Body of pancreas (tissue), 4 donors: ENCODE measurements around the gene SH3GL3. TPM values are rescaled to one million over a fixed set of nuclear protein-coding genes. Genes with fewer than 3 reads are reported as not detected.

Experiments
- ATAC-seq: fragments of 150-250 bp; one replicate; pipeline ENCODE4 v1.9.1; 2016
- DNase-seq, 4 donors: peaks; one replicate each; pipeline ENCODE4 v3.0.0-alpha.2; 2019
- H3K27ac ChIP-seq, 4 donors: fragments of 200-600 bp; sonication (generic); 1 replicate in 3 of 4; 2 replicates in 1 of 4; pipeline versions ENCODE4 v1.5.1 to v1.6.1; 2016 to 2019; ENCODE audit warnings: mild to moderate bottlenecking in 1 of 4, mixed read lengths in 1 of 4, moderate library complexity in 1 of 4
- H3K27me3 ChIP-seq, 2 donors: fragments of 200-600 bp; sonication (generic); one replicate each; pipeline ENCODE4 v1.6.0; 2016; ENCODE audit warnings: mild to moderate bottlenecking in 1 of 2
- H3K36me3 ChIP-seq, 2 donors: fragments of 200-600 bp; sonication (generic); replicated peaks in 1 of 2; 2 replicates each; pipeline ENCODE4 v1.5.1; 2016; ENCODE audit warnings: low read depth in 2 of 2; ENCODE audit not compliant: insufficient read depth in 1 of 2
- H3K4me1 ChIP-seq: fragments of 200-600 bp; sonication (generic); one replicate; pipeline ENCODE4 v1.6.0; 2016
- H3K4me3 ChIP-seq, 2 donors: fragments of 200-600 bp; sonication (generic); 1 replicate in 1 of 2; 2 replicates in 1 of 2; pipeline ENCODE4 v1.5.1; 2016 to 2019
- H3K9me3 ChIP-seq, 3 donors: fragments of 200-600 bp; sonication (generic); 1 replicate in 2 of 3; 2 replicates in 1 of 3; pipeline ENCODE4 v1.5.1; 2016
- POLR2A ChIP-seq, 3 donors: fragments of 450-650 bp; IDR thresholded peaks; one replicate each; pipeline ENCODE4 v1.6.1; 2016; ENCODE audit warnings: antibody characterized with exemption in 3 of 3, mild to moderate bottlenecking in 2 of 3
- WGBS, 2 donors: methylation state at CpG; one replicate each; pipeline ENCODE4 v1.1.5; 2017; 5-methylcytosine and 5-hydroxymethylcytosine counted together
- intact Hi-C: fragments of 100-400 bp; cut with DNase I; formaldehyde crosslinking; loops from one replicate; pipeline ENCODE4 v1.15.1; 2023
- total RNA-seq, 2 donors: library from RNA; depleted of rRNA; stranded (reverse); fragments of >200 nt; gene quantifications; one replicate each; pipeline ENCODE4 v1.1.0, GENCODE V29; 2016
- TF ChIP-seq, protein P1 (sequence below), 7 experiments: fragments of 450-650 bp in 4 of 7; fragments of 200-600 bp in 3 of 7; sonication (generic) in 3 of 7; IDR thresholded peaks; one replicate each; pipeline ENCODE4 v1.5.1; 2016 to 2019; ENCODE audit warnings: antibody characterized with exemption in 7 of 7

SH3GL3 gene
- total RNA-seq, 2 donors from 2014 or later: 2.3 TPM; not detected in 1

DNA sequence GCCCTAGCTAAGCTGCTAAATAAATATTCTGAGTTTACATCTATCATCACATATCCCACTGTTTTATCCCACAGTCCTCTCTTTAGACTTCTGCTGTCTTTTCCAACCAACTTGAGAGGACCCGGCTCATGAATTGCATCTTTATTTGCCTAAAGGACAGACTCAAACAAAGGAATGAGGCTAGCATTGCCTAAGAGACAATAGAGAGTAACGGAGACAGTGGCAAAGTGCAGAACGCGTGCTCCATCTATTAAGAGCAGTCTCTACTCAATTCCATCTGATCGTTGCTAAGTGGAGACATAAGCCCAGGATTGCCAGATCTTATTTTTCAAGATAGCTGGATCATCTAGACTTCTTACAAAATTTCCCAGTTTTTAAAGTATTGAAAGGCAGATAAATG lies 209.1 kb downstream of the SH3GL3 start:
- no peak for ATAC-seq
- H3K27me3 ChIP-seq: no peaks in the 10 kb centered on the region
- H3K9me3 ChIP-seq: no peaks in the 10 kb centered on the region
- WGBS, 2 donors: 72 to 75% methylated on average over 5 of the region's 5 CpGs
- no peak for DNase-seq
- H3K36me3 ChIP-seq: no peaks in the 10 kb centered on the region
- TF ChIP-seq, protein P1, sequence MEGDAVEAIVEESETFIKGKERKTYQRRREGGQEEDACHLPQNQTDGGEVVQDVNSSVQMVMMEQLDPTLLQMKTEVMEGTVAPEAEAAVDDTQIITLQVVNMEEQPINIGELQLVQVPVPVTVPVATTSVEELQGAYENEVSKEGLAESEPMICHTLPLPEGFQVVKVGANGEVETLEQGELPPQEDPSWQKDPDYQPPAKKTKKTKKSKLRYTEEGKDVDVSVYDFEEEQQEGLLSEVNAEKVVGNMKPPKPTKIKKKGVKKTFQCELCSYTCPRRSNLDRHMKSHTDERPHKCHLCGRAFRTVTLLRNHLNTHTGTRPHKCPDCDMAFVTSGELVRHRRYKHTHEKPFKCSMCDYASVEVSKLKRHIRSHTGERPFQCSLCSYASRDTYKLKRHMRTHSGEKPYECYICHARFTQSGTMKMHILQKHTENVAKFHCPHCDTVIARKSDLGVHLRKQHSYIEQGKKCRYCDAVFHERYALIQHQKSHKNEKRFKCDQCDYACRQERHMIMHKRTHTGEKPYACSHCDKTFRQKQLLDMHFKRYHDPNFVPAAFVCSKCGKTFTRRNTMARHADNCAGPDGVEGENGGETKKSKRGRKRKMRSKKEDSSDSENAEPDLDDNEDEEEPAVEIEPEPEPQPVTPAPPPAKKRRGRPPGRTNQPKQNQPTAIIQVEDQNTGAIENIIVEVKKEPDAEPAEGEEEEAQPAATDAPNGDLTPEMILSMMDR (IDR thresholded peaks at IDR 0.05): no peak
- TF ChIP-seq POLR2A (IDR thresholded peaks at IDR 0.05): no peak
- H3K27ac ChIP-seq: peak overlapping the region in 1 of 4 donors; percentile 18
- no peak overlapping the region for H3K4me3 ChIP-seq
- intact Hi-C loops: no loop called here
- peaks cover 64% of the 10 kb centered on the region for H3K4me1 ChIP-seq

DNA sequence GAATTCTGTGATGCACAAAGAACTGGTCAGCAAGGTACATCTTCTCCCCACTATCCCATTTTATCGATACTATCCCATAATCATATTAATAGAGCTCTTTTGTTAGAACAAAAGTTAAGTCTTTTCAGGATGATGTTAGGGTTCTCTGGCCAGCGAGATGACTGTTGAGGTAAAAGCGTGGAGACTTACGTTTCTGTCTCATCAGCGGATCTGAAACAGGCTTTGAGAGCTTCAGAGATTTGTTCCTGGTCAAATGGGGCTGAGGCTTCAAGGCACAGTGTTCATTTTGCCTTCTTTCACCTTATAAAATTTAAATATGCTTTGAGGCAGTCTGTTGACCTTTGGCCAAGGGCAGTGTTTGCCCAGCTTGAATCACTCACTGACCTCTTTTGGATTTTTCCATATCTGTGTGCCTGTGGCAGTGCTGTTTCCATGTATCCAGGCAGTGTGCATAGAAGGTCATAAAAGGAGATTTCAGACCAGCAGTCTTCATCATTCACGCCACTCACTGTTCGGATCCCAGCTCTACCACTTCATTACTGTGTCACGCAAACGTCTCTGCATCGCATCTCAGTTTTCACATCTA lies 209.9 kb downstream of the SH3GL3 start:
- H3K4me1 ChIP-seq: peaks cover 64% of the 10 kb centered on the region
- no peak for ATAC-seq
- peak overlapping the region in 3 of 4 donors; percentile 5 to 34 (median 11) for H3K27ac ChIP-seq
- DNase-seq: peak in 3 of 4 donors; percentile 56 to 59 (median 58)
- no peak for TF ChIP-seq POLR2A (IDR thresholded peaks at IDR 0.05)
- TF ChIP-seq, protein P1 (IDR thresholded peaks at IDR 0.05): no peak
- no peaks in the 10 kb centered on the region for H3K36me3 ChIP-seq
- no peaks in the 10 kb centered on the region for H3K9me3 ChIP-seq
- intact Hi-C loops: no loop called here
- H3K27me3 ChIP-seq: no peaks in the 10 kb centered on the region
- 55 to 61% methylated on average over 10 of the region's 10 CpGs for WGBS, 2 donors
- no peak overlapping the region for H3K4me3 ChIP-seq

DNA sequence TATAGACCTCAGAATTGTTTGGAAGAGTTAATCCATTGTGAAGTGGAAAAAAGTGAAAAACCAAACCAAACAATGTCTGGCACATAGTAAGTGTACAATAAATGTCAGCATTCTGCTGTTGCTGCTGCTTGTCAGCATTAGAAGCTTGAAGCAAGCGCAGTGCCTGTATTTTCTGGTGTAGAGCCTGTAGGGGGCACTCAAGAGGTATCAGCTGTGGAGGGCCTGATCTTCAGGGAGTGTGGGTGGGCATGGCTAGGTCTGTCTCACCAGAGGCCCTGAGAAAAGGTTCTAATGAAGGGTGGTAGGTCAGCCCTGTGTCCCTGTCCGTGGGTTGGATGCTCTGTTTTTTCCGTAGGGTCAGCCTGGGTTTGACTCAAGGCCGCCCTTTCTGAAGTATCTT lies 210.4 kb downstream of the SH3GL3 start:
- intact Hi-C loops: no loop called here
- Histone ChIP-seq H3K4me1 (peaks cover 64% of the 10 kb centered on the region), H3K27me3 (no peaks in the 10 kb centered on the region), H3K4me3 (no peak overlapping the region), H3K27ac (peak overlapping the region in 2 of 4 donors; percentile 5 to 11), H3K36me3 (no peaks in the 10 kb centered on the region), H3K9me3 (no peaks in the 10 kb centered on the region)
- ATAC-seq: no peak
- DNase-seq: no peak
- WGBS, 2 donors: 81 to 88% methylated on average over 4 of the region's 4 CpGs
- TF ChIP-seq, protein P1 (IDR thresholded peaks at IDR 0.05): peak in 2 of 7 experiments; percentile 26 to 28
- no peak for TF ChIP-seq POLR2A (IDR thresholded peaks at IDR 0.05)

DNA sequence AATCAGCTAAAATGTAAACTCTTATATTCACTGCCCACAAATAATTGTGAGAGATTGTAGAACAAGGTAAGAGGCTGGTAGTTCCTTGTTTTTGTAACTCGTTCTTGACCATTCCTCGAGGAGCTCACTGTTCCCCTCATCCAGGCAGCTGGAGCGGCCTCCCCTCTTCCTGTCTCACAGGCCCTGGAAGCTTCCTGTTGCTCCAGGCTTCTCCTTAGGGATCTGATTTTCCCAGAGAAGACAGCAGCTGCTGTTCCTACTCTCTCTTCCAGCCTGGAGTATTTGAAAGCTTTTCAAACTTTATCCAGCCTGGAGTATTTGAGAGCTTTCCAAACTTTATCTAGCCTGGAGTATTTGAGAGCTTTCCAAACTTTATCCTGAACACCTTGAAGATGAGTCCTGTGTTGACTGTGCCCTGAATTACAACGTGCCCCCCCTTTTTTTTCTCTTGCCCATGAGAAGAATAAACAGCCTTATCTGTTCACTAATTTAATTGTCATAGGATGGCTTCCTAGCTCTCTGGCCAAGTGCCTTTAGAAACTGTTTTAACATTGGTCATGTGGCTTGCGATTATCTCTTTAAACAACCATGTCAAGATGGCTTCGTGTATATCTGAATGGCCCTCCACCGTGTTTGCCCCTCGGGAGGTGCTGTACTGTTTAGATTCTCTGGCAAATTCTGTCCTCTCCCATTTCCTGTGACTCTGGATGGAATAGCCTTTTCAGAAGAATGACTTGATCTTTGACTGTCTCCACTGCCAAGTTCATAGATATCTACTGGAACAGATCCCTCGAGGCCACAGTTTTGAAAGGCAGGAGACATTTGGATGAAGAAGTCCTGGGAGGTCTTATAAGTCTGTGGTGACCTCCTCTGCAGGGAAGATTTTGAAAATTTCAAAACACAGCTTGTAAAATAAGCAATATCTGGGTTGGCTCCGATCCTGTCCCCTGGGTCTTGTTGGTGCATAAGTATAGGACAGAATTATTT lies 211.6 kb downstream of the SH3GL3 start:
- Histone ChIP-seq H3K36me3 (no peaks in the 10 kb centered on the region), H3K27ac (peak overlapping the region in 2 of 4 donors; percentile 7 to 23), H3K27me3 (no peaks in the 10 kb centered on the region), H3K4me1 (peaks cover 64% of the 10 kb centered on the region), H3K4me3 (no peak overlapping the region), H3K9me3 (no peaks in the 10 kb centered on the region)
- WGBS, 2 donors: 51 to 59% methylated on average over 10 of the region's 10 CpGs
- DNase-seq: peak in 2 of 4 donors; percentile 29 to 42
- intact Hi-C loops: no loop called here
- TF ChIP-seq, protein P1 (IDR thresholded peaks at IDR 0.05): no peak
- no peak for TF ChIP-seq POLR2A (IDR thresholded peaks at IDR 0.05)
- peak; percentile 5 for ATAC-seq
